B cell (primary cell): ENCODE measurements around the gene DONSON. TPM values are rescaled to one million over a fixed set of nuclear protein-coding genes. Genes with fewer than 3 reads are reported as not detected.
A peak's percentile ranks its signal among the peaks of the same experiment; 100 is the strongest.

ENCODE experiments used
- ATAC-seq: fragments of 200-7000 bp; cut with Tn5 transposase; one replicate; pipeline ENCODE4 v1.10.0; 2021; ENCODE audit warnings: low read depth, mild to moderate bottlenecking, moderate number of reproducible peaks, moderate library complexity
- CTCF ChIA-PET: fragments of 350-600 bp; sonication (Branson Sonifier 250); formaldehyde crosslinking; loops from one replicate; lab custom pipeline; 2021; ENCODE audit warnings: antibody characterized with exemption, inconsistent platforms; lab: Charles Lee
- POLR2A ChIA-PET: fragments of 350-600 bp; sonication (Branson Sonifier 250); formaldehyde crosslinking; loops from one replicate; lab custom pipeline; 2021; ENCODE audit warnings: antibody characterized with exemption; lab: Charles Lee
- DNase-seq: peaks from one replicate; pipeline ENCODE4 v3.0.0; 2013
- H2AFZ ChIP-seq: 2 replicates; pipeline ENCODE4 v1.6.1; 2012; ENCODE audit warnings: mild to moderate bottlenecking, low read depth, low read length; ENCODE audit not compliant: insufficient read depth, poor library complexity, severe bottlenecking
- H3K27ac ChIP-seq, 2 donors: 1 replicate in 1 of 2; 2 replicates in 1 of 2; pipeline ENCODE4 v1.5.1; 2012 to 2013; ENCODE audit warnings: low read length in 2 of 2, mild to moderate bottlenecking in 2 of 2, moderate library complexity in 1 of 2
- H3K27me3 ChIP-seq, 4 experiments: fragments of 200-600 bp in 1 of 4; sonication (generic) in 1 of 4; replicated peaks in 1 of 4; 1 replicate in 2 of 4; 2 replicates in 2 of 4; pipeline versions ENCODE4 v1.6.1 to v1.7.0; 2013 to 2016; ENCODE audit warnings: low read length in 3 of 4, mild to moderate bottlenecking in 2 of 4, mixed read lengths in 1 of 4, moderate library complexity in 1 of 4; ENCODE audit not compliant: insufficient read depth in 4 of 4, control insufficient read depth in 3 of 4; ENCODE audit errors: control extremely low read depth in 1 of 4
- H3K36me3 ChIP-seq, 2 experiments: replicated peaks in 1 of 2; 1 replicate in 1 of 2; 2 replicates in 1 of 2; pipeline versions ENCODE4 v1.6.1 to v1.7.1; 2013; ENCODE audit warnings: low read length in 1 of 2; ENCODE audit not compliant: insufficient read depth in 2 of 2, control insufficient read depth in 1 of 2; ENCODE audit errors: control extremely low read depth in 1 of 2, extremely low read depth in 1 of 2
- H3K4me1 ChIP-seq, 2 donors: fragments of 200-600 bp in 1 of 2; sonication (generic) in 1 of 2; 1 replicate in 1 of 2; 2 replicates in 1 of 2; pipeline versions ENCODE4 v1.5.1 to v1.6.1; 2013 to 2017; ENCODE audit warnings: low read length in 2 of 2; ENCODE audit not compliant: control insufficient read depth in 2 of 2, insufficient read depth in 2 of 2
- H3K4me2 ChIP-seq: replicated peaks from 2 replicates; pipeline ENCODE3; 2012; ENCODE audit warnings: mild to moderate bottlenecking, low read depth, low read length; ENCODE audit not compliant: poor library complexity, severe bottlenecking
- H3K4me3 ChIP-seq, 5 experiments: fragments of 200-600 bp in 1 of 5; sonication (generic) in 1 of 5; 1 replicate in 3 of 5; 2 replicates in 2 of 5; pipeline versions ENCODE4 v1.5.1 to v1.7.0; 2011 to 2016; ENCODE audit warnings: low read length in 4 of 5, mild to moderate bottlenecking in 4 of 5, low read depth in 2 of 5, control low read depth in 1 of 5, moderate library complexity in 1 of 5; ENCODE audit not compliant: insufficient read depth in 1 of 5; ENCODE audit errors: control extremely low read depth in 1 of 5, extremely low read depth in 1 of 5
- H3K79me2 ChIP-seq: fragments of 200-600 bp; sonication (generic); one replicate; pipeline ENCODE4 v1.6.0; 2016; ENCODE audit warnings: low read length; ENCODE audit not compliant: control insufficient read depth, insufficient read depth
- H3K9ac ChIP-seq: fragments of 200-600 bp; sonication (generic); 2 replicates; pipeline ENCODE4 v1.6.1; 2017; ENCODE audit warnings: mild to moderate bottlenecking, low read length, moderate library complexity
- H3K9me3 ChIP-seq, 3 donors: one replicate each; pipeline versions ENCODE4 v1.6.1 to v1.7.1; 2013; ENCODE audit warnings: low read length in 2 of 3; ENCODE audit not compliant: control insufficient read depth in 2 of 3, insufficient read depth in 1 of 3; ENCODE audit errors: control extremely low read depth in 1 of 3
- H4K20me1 ChIP-seq: 2 replicates; pipeline ENCODE4 v1.6.0; 2012; ENCODE audit warnings: mild to moderate bottlenecking, low read length; ENCODE audit not compliant: insufficient read depth, control insufficient read depth, poor library complexity, severe bottlenecking
- H3K27ac Mint-ChIP-seq: one replicate; pipeline ENCODE4 v1.8.0; 2021; ENCODE audit warnings: mixed read lengths
- H3K27me3 Mint-ChIP-seq: one replicate; pipeline ENCODE4 v1.8.0; 2021; ENCODE audit warnings: mixed read lengths
- H3K4me1 Mint-ChIP-seq: one replicate; pipeline ENCODE4 v1.8.0; 2021; ENCODE audit warnings: mixed read lengths
- H3K4me3 Mint-ChIP-seq: one replicate; pipeline ENCODE4 v1.8.0; 2021; ENCODE audit warnings: mixed read lengths
- H3K9me3 Mint-ChIP-seq: one replicate; pipeline ENCODE4 v1.8.0; 2022; ENCODE audit warnings: mixed read lengths; ENCODE audit not compliant: insufficient read depth
- CTCF ChIP-seq: fragments of 200-600 bp; IDR thresholded peaks from one replicate; pipeline ENCODE4 v1.8.0; 2022; ENCODE audit warnings: antibody characterized with exemption, mild to moderate bottlenecking
- EZH2 ChIP-seq: IDR thresholded peaks from 2 replicates; pipeline ENCODE4 v1.6.1; 2012; ENCODE audit warnings: borderline replicate concordance, low read depth, mild to moderate bottlenecking, moderate library complexity, low read length; ENCODE audit not compliant: insufficient read depth, poor library complexity, severe bottlenecking
- WGBS: methylation state at CpG from one replicate; pipeline ENCODE4 v1.1.5; 2013; ENCODE audit warnings: missing lambda C conversion rate; ENCODE audit not compliant: insufficient coverage; 5-methylcytosine and 5-hydroxymethylcytosine counted together
- intact Hi-C: fragments of 100-400 bp; cut with micrococcal nuclease; formaldehyde crosslinking; loops from one replicate; pipeline ENCODE4 v1.10.0; 2022
- polyA plus RNA-seq: library from polyadenylated mRNA; depleted of rRNA; stranded (reverse); fragments of >200 nt; gene quantifications from 2 replicates; pipeline ENCODE4 v1.2.3, GENCODE V29; 2012
- total RNA-seq, 2 donors: library from RNA; stranded (reverse); fragments of 120-200 nt in 1 of 2; gene quantifications; 1 replicate in 1 of 2; 2 replicates in 1 of 2; pipeline versions ENCODE4 v1.2.3 to v1.2.4, GENCODE V29; 2013 to 2022

The DONSON gene
- total and polyA plus RNA-seq, 2 donors (not counting 1 experiment from before 2014, with no cell fraction given), result 6.2 to 6.3 TPM

- POLR2A ChIA-PET, result no interaction called here
- Mint-ChIP-seq H3K27me3 (no peaks in the 10 kb centered on the region), H3K27ac (no peak overlapping the region), H3K9me3 (no peaks in the 10 kb centered on the region), H3K4me1 (no peaks in the 10 kb centered on the region), H3K4me3 (no peak overlapping the region)
- CTCF ChIA-PET, result interaction anchor here (0.7 to 1.9 kb wide), 2 partner anchors 8 to 296 kb away, joined by 6 to 8 read pairs; no protein-coding TSS in a partner anchor
- DNase-seq, result no peak
- no peak overlapping the region for H3K4me2 ChIP-seq
- TF ChIP-seq CTCF (no peak), EZH2 (no peak)
- no peak overlapping the region for H3K4me3 ChIP-seq
- H3K27me3 ChIP-seq, result no peaks in the 10 kb centered on the region
- no CpG with 5 or more reads among the region's 1 CpG for WGBS
- no peaks in the 10 kb centered on the region for H4K20me1 ChIP-seq
- no peak overlapping the region for H3K27ac ChIP-seq
- H2AFZ ChIP-seq, result no peak overlapping the region
- ATAC-seq, result no peak
- no peak overlapping the region for H3K9ac ChIP-seq
- no peaks in the 10 kb centered on the region for H3K79me2 ChIP-seq
- H3K9me3 ChIP-seq, result no peaks in the 10 kb centered on the region
- intact Hi-C loops, result no loop called here
- peaks cover 9 to 53% of the 10 kb centered on the region in 2 experiments for H3K36me3 ChIP-seq
- H3K4me1 ChIP-seq, result no peaks in the 10 kb centered on the region
Observed at GRCh38 chr21:33598051-33598450, 9.6 kb upstream of the DONSON start.

DNA sequence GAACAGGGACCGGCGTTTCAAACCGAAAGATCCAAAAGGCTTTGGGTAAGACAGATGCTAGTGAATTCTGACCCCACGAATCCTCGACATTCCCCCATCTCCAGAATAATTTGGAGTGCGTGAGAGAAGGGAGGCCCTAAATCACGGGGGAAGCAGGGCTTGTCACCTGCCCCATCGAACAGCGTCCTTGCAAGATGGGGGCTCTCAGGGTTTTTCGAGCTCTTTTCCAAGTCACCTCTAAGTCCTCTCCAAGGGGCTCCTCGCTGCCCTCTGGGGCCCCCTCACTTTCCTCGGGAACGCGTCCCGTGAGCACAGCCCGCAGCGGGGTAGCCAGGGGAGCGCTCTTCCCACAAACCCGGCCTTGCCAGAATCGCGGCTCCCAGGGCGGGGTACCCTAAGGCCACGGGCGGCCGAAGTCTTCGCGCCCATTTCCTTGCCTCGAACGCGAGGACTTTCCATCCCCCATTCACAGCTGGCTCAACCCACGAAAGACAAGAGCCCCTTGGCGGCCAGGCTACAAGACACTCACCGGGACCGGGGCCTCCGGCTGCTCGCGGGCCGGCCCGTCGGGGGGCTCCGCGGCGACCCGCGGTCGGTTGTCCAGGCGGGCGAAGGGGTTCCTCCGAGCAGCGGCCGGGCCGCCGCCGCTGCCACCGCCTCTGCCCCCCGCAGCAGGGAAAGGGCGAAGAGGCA lies 546 bp downstream of the DONSON start:
- Mint-ChIP-seq H3K4me3 (peak overlapping the region; percentile 88), H3K27me3 (no peaks in the 10 kb centered on the region), H3K27ac (peak overlapping the region; percentile 73), H3K4me1 (peaks cover 14% of the 10 kb centered on the region), H3K9me3 (no peaks in the 10 kb centered on the region)
- Histone ChIP-seq H3K9me3 (no peaks in the 10 kb centered on the region), H3K4me3 (peak overlapping the region; percentile 59 to 96 (median 95)), H3K27ac (peak overlapping the region in 1 of 2 donors; percentile 50), H4K20me1 (no peaks in the 10 kb centered on the region), H3K4me1 (peaks cover 9 to 13% of the 10 kb centered on the region in 2 donors), H2AFZ (peak overlapping the region; percentile 91), H3K36me3 (peaks cover 0 to 1% of the 10 kb centered on the region in 2 experiments), H3K27me3 (no peaks in the 10 kb centered on the region), H3K79me2 (peaks cover 10% of the 10 kb centered on the region), H3K9ac (peak overlapping the region; percentile 91), H3K4me2 (peak overlapping the region; percentile 91)
- POLR2A ChIA-PET, result interaction anchor here (0.7 to 2.2 kb wide), 4 partner anchors 14 to 371 kb away, joined by 3 to 20 read pairs (median 5); partner anchors contain the start of genes GART, SON and TMEM50B
- ATAC-seq, result peak; percentile 9
- DNase-seq, result no peak
- CTCF ChIA-PET, result interaction anchor here (1.0 to 2.5 kb wide), 2 partner anchors 18 to 20 kb away, joined by 3 to 24 read pairs; no protein-coding TSS in a partner anchor
- TF ChIP-seq EZH2 (no peak), CTCF (no peak)
- WGBS, result under 1% methylated on average over 54 of the region's 57 CpGs
- intact Hi-C loops, result loop anchor here (1.0 to 5.0 kb wide), 4 partner anchors 46 to 329 kb away; partner anchors contain the start of genes ATP5PO, CRYZL1, DNAJC28 and GART
